Hepatocyte (in vitro differentiated cells): ENCODE measurements around the gene ZFPL1.

Experiments used
- CTCF ChIP-seq: fragments of 200-600 bp; sonication (generic); IDR thresholded peaks from 2 replicates; pipeline ENCODE4 v1.5.1; 2016; ENCODE audit warnings: antibody characterized with exemption, mild to moderate bottlenecking; ENCODE audit not compliant: poor library complexity
- EZH2 ChIP-seq: fragments of 200-600 bp; sonication (generic); IDR thresholded peaks from 2 replicates; pipeline ENCODE4 v1.6.1; 2016; ENCODE audit warnings: antibody characterized with exemption, mild to moderate bottlenecking, borderline replicate concordance
- EZH2phosphoT487 ChIP-seq: fragments of 200-600 bp; sonication (generic); IDR thresholded peaks from one replicate; pipeline ENCODE4 v1.6.1; 2018; ENCODE audit warnings: antibody characterized with exemption, mild to moderate bottlenecking, low read depth, moderate library complexity; ENCODE audit not compliant: unreplicated experiment, severe bottlenecking

GRCh38 chr11:65045061-65045460 is 39.0 kb upstream of the ZFPL1 start:
- no peak for TF ChIP-seq CTCF
- TF ChIP-seq EZH2, result no peak
- TF ChIP-seq EZH2phosphoT487, result no peak
